Lung (tissue), 12 donors: ENCODE data around the gene SLITRK1. TPM values are rescaled to one million over a fixed set of nuclear protein-coding genes. Genes with fewer than 3 reads are reported as not detected.

Experiments
- ATAC-seq: fragments of 200-7000 bp; cut with Tn5 transposase; one replicate; pipeline ENCODE4 v1.9.1; 2020; ENCODE audit warnings: moderate number of reproducible peaks; ENCODE audit not compliant: insufficient read depth, low FRiP score
- DNase-seq, 3 donors: peaks; one replicate each; pipeline ENCODE4 v3.0.0-alpha.2; 2013 to 2017
- H3K27ac ChIP-seq, 2 donors: one replicate each; pipeline ENCODE4 v1.5.1; 2013; ENCODE audit warnings: mild to moderate bottlenecking in 2 of 2, moderate library complexity in 2 of 2, control low read depth in 1 of 2, inconsistent platforms in 1 of 2, low read depth in 1 of 2, low read length in 1 of 2
- H3K27me3 ChIP-seq, 3 donors: one replicate each; pipeline ENCODE4 v1.5.1; 2013; ENCODE audit warnings: low read length in 2 of 3; ENCODE audit not compliant: control insufficient read depth in 3 of 3, insufficient read depth in 3 of 3
- H3K36me3 ChIP-seq, 4 donors: one replicate each; pipeline ENCODE4 v1.5.1; 2013; ENCODE audit warnings: low read length in 4 of 4, mild to moderate bottlenecking in 1 of 4, moderate library complexity in 1 of 4; ENCODE audit not compliant: control insufficient read depth in 4 of 4, insufficient read depth in 4 of 4
- H3K4me1 ChIP-seq, 5 donors: one replicate each; pipeline ENCODE4 v1.5.1; 2013; ENCODE audit warnings: low read length in 5 of 5, mild to moderate bottlenecking in 2 of 5, moderate library complexity in 1 of 5; ENCODE audit not compliant: control insufficient read depth in 5 of 5, insufficient read depth in 5 of 5
- H3K4me3 ChIP-seq: one replicate; pipeline ENCODE4 v1.5.1; 2013; ENCODE audit warnings: mild to moderate bottlenecking, control low read depth, moderate library complexity
- H3K9ac ChIP-seq, 2 donors: one replicate each; pipeline ENCODE4 v1.5.1; 2013; ENCODE audit warnings: low read length in 2 of 2, control low read depth in 1 of 2; ENCODE audit not compliant: insufficient read depth in 1 of 2
- H3K9me3 ChIP-seq, 4 donors: one replicate each; pipeline ENCODE4 v1.5.1; 2013; ENCODE audit warnings: low read length in 3 of 4, mild to moderate bottlenecking in 1 of 4, moderate library complexity in 1 of 4; ENCODE audit not compliant: control insufficient read depth in 4 of 4, insufficient read depth in 3 of 4
- CTCF ChIP-seq: IDR thresholded peaks from 2 replicates; pipeline ENCODE4 v1.5.1; 2012; ENCODE audit warnings: mild to moderate bottlenecking; ENCODE audit errors: control extremely low read depth, extremely low read depth
- WGBS, 2 donors: extraction: QIAGEN DNeasy Blood & Tissue Kit; methylation state at CpG; one replicate each; pipeline ENCODE4 v1.1.7; 2013; 5-methylcytosine and 5-hydroxymethylcytosine counted together
- polyA plus RNA-seq, 2 donors: library from polyadenylated mRNA; stranded (reverse); fragments of 200-250 nt; gene quantifications; one replicate each; pipeline ENCODE4 v1.2.1, GENCODE V29; 2013
- total RNA-seq, 2 donors: library from RNA; depleted of rRNA in 1 of 2; stranded (reverse); fragments of >200 nt in 1 of 2; gene quantifications; one replicate each; pipeline ENCODE4 v1.2.1, GENCODE V29; 2014 to 2021
- donor health status: control.
- donor health status: control.
- donor health status: Bipolar disorder and iron deficiency.
- donor health status: healthy.
- donor health status: DM: yes; HTN: yes; CAD: no.

SLITRK1 gene
- total and polyA plus RNA-seq, 4 donors = 0.06 TPM; not detected in 3

GRCh38 chr13:83914368-83914767, 32.1 kb upstream of the SLITRK1 start:
- ATAC-seq = no peak
- no peak overlapping the region for H3K27ac ChIP-seq
- no peak for DNase-seq
- no peaks in the 10 kb centered on the region for H3K9me3 ChIP-seq
- no peaks in the 10 kb centered on the region for H3K4me1 ChIP-seq
- WGBS, 2 donors = 74 to 85% methylated on average over 4 of the region's 4 CpGs
- no peaks in the 10 kb centered on the region for H3K27me3 ChIP-seq
- no peaks in the 10 kb centered on the region for H3K36me3 ChIP-seq
- no peak overlapping the region for H3K9ac ChIP-seq
- H3K4me3 ChIP-seq = no peak overlapping the region
- TF ChIP-seq CTCF = no peak

GRCh38 chr13:83907196-83907989, 25.1 kb upstream of the SLITRK1 start:
- Histone ChIP-seq H3K9ac (no peak overlapping the region), H3K27me3 (no peaks in the 10 kb centered on the region), H3K27ac (no peak overlapping the region), H3K9me3 (peaks cover 0 to 3% (median 0%) of the 10 kb centered on the region in 4 donors), H3K4me1 (no peaks in the 10 kb centered on the region), H3K36me3 (no peaks in the 10 kb centered on the region), H3K4me3 (no peak overlapping the region)
- DNase-seq (no peak), ATAC-seq (no peak)
- WGBS, 2 donors = 89 to 93% methylated on average over 25 of the region's 25 CpGs
- no peak for TF ChIP-seq CTCF

GRCh38 chr13:83906240-83906820, 24.1 kb upstream of the SLITRK1 start:
- WGBS, 2 donors = 91 to 93% methylated on average over 25 of the region's 25 CpGs

More at GRCh38 chr13:83906240-83906820, 24.1 kb upstream of the SLITRK1 start:
- Histone ChIP-seq H3K9ac (no peak overlapping the region), H3K27me3 (no peaks in the 10 kb centered on the region), H3K27ac (no peak overlapping the region), H3K4me3 (no peak overlapping the region), H3K4me1 (no peaks in the 10 kb centered on the region), H3K9me3 (peaks cover 0 to 3% (median 0%) of the 10 kb centered on the region in 4 donors), H3K36me3 (no peaks in the 10 kb centered on the region)
- DNase-seq = no peak
- no peak for ATAC-seq
- TF ChIP-seq CTCF = no peak
